B cell (primary cell): ENCODE measurements around the gene POT1. TPM values are rescaled to one million over a fixed set of nuclear protein-coding genes. Genes with fewer than 3 reads are reported as not detected.

Experiments used
- ATAC-seq: fragments of 200-7000 bp; cut with Tn5 transposase; one replicate; pipeline ENCODE4 v1.10.0; 2021; ENCODE audit warnings: low read depth, mild to moderate bottlenecking, moderate number of reproducible peaks, moderate library complexity
- CTCF ChIA-PET: fragments of 350-600 bp; sonication (Branson Sonifier 250); formaldehyde crosslinking; loops from one replicate; lab custom pipeline; 2021; ENCODE audit warnings: antibody characterized with exemption, inconsistent platforms; lab: Charles Lee
- POLR2A ChIA-PET: fragments of 350-600 bp; sonication (Branson Sonifier 250); formaldehyde crosslinking; loops from one replicate; lab custom pipeline; 2021; ENCODE audit warnings: antibody characterized with exemption; lab: Charles Lee
- DNase-seq: peaks from one replicate; pipeline ENCODE4 v3.0.0; 2013
- H2AFZ ChIP-seq: 2 replicates; pipeline ENCODE4 v1.6.1; 2012; ENCODE audit warnings: mild to moderate bottlenecking, low read depth, low read length; ENCODE audit not compliant: insufficient read depth, poor library complexity, severe bottlenecking
- H3K27ac ChIP-seq, 2 donors: 1 replicate in 1 of 2; 2 replicates in 1 of 2; pipeline ENCODE4 v1.5.1; 2012 to 2013; ENCODE audit warnings: low read length in 2 of 2, mild to moderate bottlenecking in 2 of 2, moderate library complexity in 1 of 2
- H3K27me3 ChIP-seq, 4 experiments: fragments of 200-600 bp in 1 of 4; sonication (generic) in 1 of 4; replicated peaks in 1 of 4; 1 replicate in 2 of 4; 2 replicates in 2 of 4; pipeline versions ENCODE4 v1.6.1 to v1.7.0; 2013 to 2016; ENCODE audit warnings: low read length in 3 of 4, mild to moderate bottlenecking in 2 of 4, mixed read lengths in 1 of 4, moderate library complexity in 1 of 4; ENCODE audit not compliant: insufficient read depth in 4 of 4, control insufficient read depth in 3 of 4; ENCODE audit errors: control extremely low read depth in 1 of 4
- H3K36me3 ChIP-seq, 2 experiments: replicated peaks in 1 of 2; 1 replicate in 1 of 2; 2 replicates in 1 of 2; pipeline versions ENCODE4 v1.6.1 to v1.7.1; 2013; ENCODE audit warnings: low read length in 1 of 2; ENCODE audit not compliant: insufficient read depth in 2 of 2, control insufficient read depth in 1 of 2; ENCODE audit errors: control extremely low read depth in 1 of 2, extremely low read depth in 1 of 2
- H3K4me1 ChIP-seq, 2 donors: fragments of 200-600 bp in 1 of 2; sonication (generic) in 1 of 2; 1 replicate in 1 of 2; 2 replicates in 1 of 2; pipeline versions ENCODE4 v1.5.1 to v1.6.1; 2013 to 2017; ENCODE audit warnings: low read length in 2 of 2; ENCODE audit not compliant: control insufficient read depth in 2 of 2, insufficient read depth in 2 of 2
- H3K4me2 ChIP-seq: replicated peaks from 2 replicates; pipeline ENCODE3; 2012; ENCODE audit warnings: mild to moderate bottlenecking, low read depth, low read length; ENCODE audit not compliant: poor library complexity, severe bottlenecking
- H3K4me3 ChIP-seq, 5 experiments: fragments of 200-600 bp in 1 of 5; sonication (generic) in 1 of 5; 1 replicate in 3 of 5; 2 replicates in 2 of 5; pipeline versions ENCODE4 v1.5.1 to v1.7.0; 2011 to 2016; ENCODE audit warnings: low read length in 4 of 5, mild to moderate bottlenecking in 4 of 5, low read depth in 2 of 5, control low read depth in 1 of 5, moderate library complexity in 1 of 5; ENCODE audit not compliant: insufficient read depth in 1 of 5; ENCODE audit errors: control extremely low read depth in 1 of 5, extremely low read depth in 1 of 5
- H3K79me2 ChIP-seq: fragments of 200-600 bp; sonication (generic); one replicate; pipeline ENCODE4 v1.6.0; 2016; ENCODE audit warnings: low read length; ENCODE audit not compliant: control insufficient read depth, insufficient read depth
- H3K9ac ChIP-seq: fragments of 200-600 bp; sonication (generic); 2 replicates; pipeline ENCODE4 v1.6.1; 2017; ENCODE audit warnings: mild to moderate bottlenecking, low read length, moderate library complexity
- H3K9me3 ChIP-seq, 3 donors: one replicate each; pipeline versions ENCODE4 v1.6.1 to v1.7.1; 2013; ENCODE audit warnings: low read length in 2 of 3; ENCODE audit not compliant: control insufficient read depth in 2 of 3, insufficient read depth in 1 of 3; ENCODE audit errors: control extremely low read depth in 1 of 3
- H4K20me1 ChIP-seq: 2 replicates; pipeline ENCODE4 v1.6.0; 2012; ENCODE audit warnings: mild to moderate bottlenecking, low read length; ENCODE audit not compliant: insufficient read depth, control insufficient read depth, poor library complexity, severe bottlenecking
- H3K27ac Mint-ChIP-seq: one replicate; pipeline ENCODE4 v1.8.0; 2021; ENCODE audit warnings: mixed read lengths
- H3K27me3 Mint-ChIP-seq: one replicate; pipeline ENCODE4 v1.8.0; 2021; ENCODE audit warnings: mixed read lengths
- H3K4me1 Mint-ChIP-seq: one replicate; pipeline ENCODE4 v1.8.0; 2021; ENCODE audit warnings: mixed read lengths
- H3K4me3 Mint-ChIP-seq: one replicate; pipeline ENCODE4 v1.8.0; 2021; ENCODE audit warnings: mixed read lengths
- H3K9me3 Mint-ChIP-seq: one replicate; pipeline ENCODE4 v1.8.0; 2022; ENCODE audit warnings: mixed read lengths; ENCODE audit not compliant: insufficient read depth
- EZH2 ChIP-seq: IDR thresholded peaks from 2 replicates; pipeline ENCODE4 v1.6.1; 2012; ENCODE audit warnings: borderline replicate concordance, low read depth, mild to moderate bottlenecking, moderate library complexity, low read length; ENCODE audit not compliant: insufficient read depth, poor library complexity, severe bottlenecking
- WGBS: methylation state at CpG from one replicate; pipeline ENCODE4 v1.1.5; 2013; ENCODE audit warnings: missing lambda C conversion rate; ENCODE audit not compliant: insufficient coverage; 5-methylcytosine and 5-hydroxymethylcytosine counted together
- intact Hi-C: fragments of 100-400 bp; cut with micrococcal nuclease; formaldehyde crosslinking; loops from one replicate; pipeline ENCODE4 v1.10.0; 2022
- polyA plus RNA-seq: library from polyadenylated mRNA; depleted of rRNA; stranded (reverse); fragments of >200 nt; gene quantifications from 2 replicates; pipeline ENCODE4 v1.2.3, GENCODE V29; 2012
- total RNA-seq, 2 donors: library from RNA; stranded (reverse); fragments of 120-200 nt in 1 of 2; gene quantifications; 1 replicate in 1 of 2; 2 replicates in 1 of 2; pipeline versions ENCODE4 v1.2.3 to v1.2.4, GENCODE V29; 2013 to 2022
- TF ChIP-seq, protein P1 (sequence below): fragments of 200-600 bp; IDR thresholded peaks from one replicate; pipeline ENCODE4 v1.8.0; 2022; ENCODE audit warnings: antibody characterized with exemption, mild to moderate bottlenecking

The POT1 gene
- total and polyA plus RNA-seq, 2 donors (not counting 1 experiment from before 2014, with no cell fraction given): 12.2 to 32.3 TPM

- no peak for ATAC-seq
- peaks cover 7% of the 10 kb centered on the region for H3K4me1 Mint-ChIP-seq
- Histone ChIP-seq H3K9ac (no peak overlapping the region), H3K79me2 (no peaks in the 10 kb centered on the region), H3K36me3 (peaks cover 6 to 10% of the 10 kb centered on the region in 2 experiments), H3K4me1 (no peaks in the 10 kb centered on the region), H3K4me3 (no peak overlapping the region), H3K4me2 (no peak overlapping the region), H3K9me3 (peaks cover 0 to 6% (median 0%) of the 10 kb centered on the region in 3 donors), H4K20me1 (no peaks in the 10 kb centered on the region), H3K27me3 (no peaks in the 10 kb centered on the region), H2AFZ (no peak overlapping the region), H3K27ac (no peak overlapping the region)
- POLR2A ChIA-PET: no interaction called here
- intact Hi-C loops: no loop called here
- TF ChIP-seq EZH2: no peak
- TF ChIP-seq, protein P1, sequence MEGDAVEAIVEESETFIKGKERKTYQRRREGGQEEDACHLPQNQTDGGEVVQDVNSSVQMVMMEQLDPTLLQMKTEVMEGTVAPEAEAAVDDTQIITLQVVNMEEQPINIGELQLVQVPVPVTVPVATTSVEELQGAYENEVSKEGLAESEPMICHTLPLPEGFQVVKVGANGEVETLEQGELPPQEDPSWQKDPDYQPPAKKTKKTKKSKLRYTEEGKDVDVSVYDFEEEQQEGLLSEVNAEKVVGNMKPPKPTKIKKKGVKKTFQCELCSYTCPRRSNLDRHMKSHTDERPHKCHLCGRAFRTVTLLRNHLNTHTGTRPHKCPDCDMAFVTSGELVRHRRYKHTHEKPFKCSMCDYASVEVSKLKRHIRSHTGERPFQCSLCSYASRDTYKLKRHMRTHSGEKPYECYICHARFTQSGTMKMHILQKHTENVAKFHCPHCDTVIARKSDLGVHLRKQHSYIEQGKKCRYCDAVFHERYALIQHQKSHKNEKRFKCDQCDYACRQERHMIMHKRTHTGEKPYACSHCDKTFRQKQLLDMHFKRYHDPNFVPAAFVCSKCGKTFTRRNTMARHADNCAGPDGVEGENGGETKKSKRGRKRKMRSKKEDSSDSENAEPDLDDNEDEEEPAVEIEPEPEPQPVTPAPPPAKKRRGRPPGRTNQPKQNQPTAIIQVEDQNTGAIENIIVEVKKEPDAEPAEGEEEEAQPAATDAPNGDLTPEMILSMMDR: no peak
- no peak for DNase-seq
- WGBS: no CpG with 5 or more reads among the region's 1 CpG
- CTCF ChIA-PET: no interaction called here
- H3K27ac Mint-ChIP-seq: no peak overlapping the region
- H3K27me3 Mint-ChIP-seq: no peaks in the 10 kb centered on the region
- no peak overlapping the region for H3K4me3 Mint-ChIP-seq
- H3K9me3 Mint-ChIP-seq: no peaks in the 10 kb centered on the region
These were observed 31.1 kb downstream of the POT1 start for GRCh38 chr7:124898531-124898930.

DNA sequence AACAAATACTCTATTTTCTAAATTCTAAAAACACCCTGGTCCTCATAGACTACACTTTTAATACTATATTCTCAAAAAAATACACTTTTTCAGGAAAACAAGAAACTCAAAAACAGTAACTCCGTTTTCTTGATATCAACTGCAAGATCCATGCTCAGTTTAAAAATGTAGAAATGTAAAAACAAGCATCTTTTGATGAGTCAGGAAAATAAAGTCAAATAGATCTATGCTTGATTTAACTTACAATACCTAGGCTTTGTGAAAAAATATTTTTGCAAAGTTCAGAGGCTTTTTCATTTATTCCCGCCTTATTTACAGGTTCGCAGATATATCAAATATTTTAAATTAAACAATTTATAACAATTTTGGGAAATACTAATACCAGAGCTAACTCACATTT is 33.6 kb downstream of the POT1 start:
- peaks cover 8 to 17% of the 10 kb centered on the region in 2 experiments for H3K36me3 ChIP-seq
- H3K4me1 ChIP-seq: no peaks in the 10 kb centered on the region
- TF ChIP-seq EZH2: no peak
- TF ChIP-seq, protein P1: no peak
- Mint-ChIP-seq H3K27me3 (no peaks in the 10 kb centered on the region), H3K4me1 (no peaks in the 10 kb centered on the region), H3K27ac (no peak overlapping the region), H3K9me3 (no peaks in the 10 kb centered on the region), H3K4me3 (no peak overlapping the region)
- no peak overlapping the region for H2AFZ ChIP-seq
- no peak for DNase-seq
- intact Hi-C loops: no loop called here
- no peaks in the 10 kb centered on the region for H3K27me3 ChIP-seq
- ATAC-seq: no peak
- CTCF ChIA-PET: no interaction called here
- no peaks in the 10 kb centered on the region for H3K79me2 ChIP-seq
- no peak overlapping the region for H3K4me3 ChIP-seq
- WGBS: no CpG with 5 or more reads among the region's 3 CpGs
- peaks cover 0 to 5% (median 0%) of the 10 kb centered on the region in 3 donors for H3K9me3 ChIP-seq
- no peak overlapping the region for H3K9ac ChIP-seq
- H4K20me1 ChIP-seq: no peaks in the 10 kb centered on the region
- H3K4me2 ChIP-seq: no peak overlapping the region
- H3K27ac ChIP-seq: no peak overlapping the region
- POLR2A ChIA-PET: no interaction called here
